Measurements from ENCODE around the gene TMEM254. TPM values are rescaled to one million over a fixed set of nuclear protein-coding genes. Genes with fewer than 3 reads are reported as not detected.

Gene TMEM254
- total and polyA plus RNA-seq, 4 donors = 7.6 to 22.8 (median 8.9) TPM

Other genes with a start within 250 kb of the TMEM254 start
- under 1 TPM; 0.30 to 0.58 TPM for gene SFTPD, start 129.6 kb upstream of the TMEM254 start, total RNA-seq
- 1 to 10 TPM in 1 of 2 donors, under 1 TPM in 1; 0.25 to 1.2 TPM for gene SFTPD, start 129.6 kb upstream of the TMEM254 start, polyA plus RNA-seq
- gene PLAC9, start 54.1 kb downstream of the TMEM254 start, total RNA-seq = 100 to 1,000 TPM in 1 of 2 donors, 10 to 100 TPM in 1; 37.7 to 113 TPM
- gene PLAC9, start 54.1 kb downstream of the TMEM254 start, polyA plus RNA-seq = 100 to 1,000 TPM in 1 of 2 donors, 10 to 100 TPM in 1; 72.6 to 166 TPM
- 100 to 1,000 TPM; 227 to 256 TPM for gene ANXA11, start 126.9 kb downstream of the TMEM254 start, total RNA-seq
- gene ANXA11, start 126.9 kb downstream of the TMEM254 start, polyA plus RNA-seq = 100 to 1,000 TPM in 1 of 2 donors, 10 to 100 TPM in 1; 97.3 to 160 TPM
- gene MAT1A, start 211.0 kb downstream of the TMEM254 start, total RNA-seq = under 1 TPM; 0.13 to 0.60 TPM
- not detected for gene MAT1A, start 211.0 kb downstream of the TMEM254 start, polyA plus RNA-seq

Data from aorta (tissue), 4 donors.